ENCODE data around the gene KLB.
"Not testable (repeated sequence)": the region's sequence is repeated elsewhere in the genome, so short reads cannot be mapped to it uniquely, and the experiment has no call there.

DNA sequence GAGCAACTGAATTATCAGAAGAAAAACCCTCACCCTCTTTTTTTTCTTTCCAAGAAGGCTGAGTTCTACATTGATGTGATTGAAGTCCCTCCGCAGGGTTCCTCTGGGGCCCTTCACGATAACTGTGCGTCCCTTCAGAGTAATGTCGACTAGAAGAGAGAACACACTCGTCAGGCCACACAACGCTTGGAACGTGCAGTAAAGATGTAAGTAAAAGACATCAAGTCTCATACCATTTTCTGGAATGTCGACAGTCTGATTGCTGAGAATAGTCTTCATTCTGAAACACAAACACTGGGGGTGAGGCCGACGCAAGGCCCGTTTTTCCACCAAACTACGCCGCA lies 51.4 kb downstream of the KLB start:
- TF ChIP-seq SUZ12 (IDR thresholded peaks at IDR 0.05; ENCODE audit: extremely low read depth, insufficient read depth, insufficient read length); YY1 (IDR thresholded peaks at IDR 0.05; ENCODE audit: insufficient read depth, insufficient read length); ZNF274 (IDR thresholded peaks at IDR 0.05; ENCODE audit: low read depth, low read length): not testable (repeated sequence)
